Stimulated activated CD8-positive, alpha-beta memory T cell treated with anti-CD3 and anti-CD28 coated beads, Interleukin-4, amount 100 ng/mL, for 4 hours (primary cell): ENCODE data around the gene GSPT1.
"Not testable (repeated sequence)": the region's sequence is repeated elsewhere in the genome, so short reads cannot be mapped to it uniquely, and the experiment has no call there.

Experiments
- DNase-seq, 2 donors: peaks; one replicate each; pipeline ENCODE4 v3.0.0-alpha.2; 2020; ENCODE audit warnings: low read depth in 2 of 2, low spot score in 1 of 2

GSPT1 gene

DNA sequence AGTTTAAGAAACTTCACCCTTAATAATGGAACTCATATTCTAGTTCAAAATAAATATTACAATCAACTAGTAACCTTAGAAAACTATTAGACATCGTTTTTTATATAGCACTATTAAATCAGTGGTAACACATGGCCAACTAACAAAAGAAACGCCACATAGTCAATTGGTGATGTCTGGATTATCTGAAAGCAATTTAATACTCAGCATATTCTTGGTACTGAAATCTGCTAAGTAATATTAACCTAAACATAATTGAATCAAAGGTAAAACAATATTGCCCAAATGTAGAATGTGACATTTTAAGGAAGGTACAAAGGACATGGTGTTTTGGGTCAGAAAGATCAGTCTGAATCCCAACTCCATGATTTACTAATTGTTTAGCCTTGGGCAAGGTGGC, 53.3 kb downstream of the GSPT1 start:
- no peak for DNase-seq

DNA sequence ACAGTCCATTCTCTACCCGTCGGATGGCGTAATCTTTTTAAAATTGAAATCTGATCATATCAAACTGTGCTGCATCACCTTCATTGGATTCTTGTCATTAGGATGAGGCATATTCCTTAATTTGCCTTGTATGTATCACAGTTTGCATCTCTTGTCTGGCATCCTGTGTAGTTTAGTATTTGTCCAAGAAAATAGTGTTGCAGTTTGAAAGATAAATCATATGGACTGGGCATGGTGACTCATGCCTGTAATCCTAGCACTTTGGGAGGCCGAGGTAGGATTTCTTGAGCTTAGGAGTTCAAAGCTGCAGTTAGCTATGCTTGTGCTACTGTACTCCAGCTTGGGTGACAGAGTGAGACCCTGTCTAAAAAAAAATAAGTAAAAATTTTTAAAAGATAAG, 58.6 kb downstream of the GSPT1 start:
- DNase-seq: no peak

DNA sequence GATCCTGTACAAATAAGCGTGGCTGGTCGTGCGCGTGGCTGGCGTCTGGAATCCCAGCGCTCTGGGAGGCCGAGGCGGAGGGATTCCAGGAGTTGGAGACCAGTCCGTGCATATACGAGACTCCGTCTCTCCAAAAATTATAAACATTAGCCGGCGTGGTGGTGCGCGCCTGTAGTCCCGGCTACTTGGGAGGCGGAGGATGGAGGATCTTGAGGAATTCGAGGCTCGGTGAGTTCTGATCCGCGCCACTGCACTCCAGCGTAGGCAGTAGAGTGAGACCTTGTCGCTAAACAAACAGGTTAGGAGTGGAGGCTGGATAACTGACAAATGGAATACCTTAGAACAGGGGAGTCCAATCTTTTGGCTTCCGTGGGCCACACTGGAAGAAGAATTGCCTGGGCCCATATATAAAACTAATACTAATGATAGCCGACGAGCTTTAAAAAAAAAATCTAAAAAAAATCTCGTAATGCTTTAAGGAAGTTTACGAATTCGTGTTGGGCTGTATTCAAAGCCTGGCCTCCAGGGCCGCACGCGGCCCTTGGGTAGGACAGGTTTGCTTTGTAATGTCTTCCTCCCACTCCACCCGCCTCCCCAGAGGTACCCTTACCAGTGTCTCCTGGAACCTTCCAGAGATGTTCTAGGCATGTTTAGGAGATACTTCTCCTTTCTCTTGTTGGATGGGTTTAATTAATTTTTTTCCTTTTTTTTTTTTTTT, 63.5 kb downstream of the GSPT1 start:
- DNase-seq: no peak

DNA sequence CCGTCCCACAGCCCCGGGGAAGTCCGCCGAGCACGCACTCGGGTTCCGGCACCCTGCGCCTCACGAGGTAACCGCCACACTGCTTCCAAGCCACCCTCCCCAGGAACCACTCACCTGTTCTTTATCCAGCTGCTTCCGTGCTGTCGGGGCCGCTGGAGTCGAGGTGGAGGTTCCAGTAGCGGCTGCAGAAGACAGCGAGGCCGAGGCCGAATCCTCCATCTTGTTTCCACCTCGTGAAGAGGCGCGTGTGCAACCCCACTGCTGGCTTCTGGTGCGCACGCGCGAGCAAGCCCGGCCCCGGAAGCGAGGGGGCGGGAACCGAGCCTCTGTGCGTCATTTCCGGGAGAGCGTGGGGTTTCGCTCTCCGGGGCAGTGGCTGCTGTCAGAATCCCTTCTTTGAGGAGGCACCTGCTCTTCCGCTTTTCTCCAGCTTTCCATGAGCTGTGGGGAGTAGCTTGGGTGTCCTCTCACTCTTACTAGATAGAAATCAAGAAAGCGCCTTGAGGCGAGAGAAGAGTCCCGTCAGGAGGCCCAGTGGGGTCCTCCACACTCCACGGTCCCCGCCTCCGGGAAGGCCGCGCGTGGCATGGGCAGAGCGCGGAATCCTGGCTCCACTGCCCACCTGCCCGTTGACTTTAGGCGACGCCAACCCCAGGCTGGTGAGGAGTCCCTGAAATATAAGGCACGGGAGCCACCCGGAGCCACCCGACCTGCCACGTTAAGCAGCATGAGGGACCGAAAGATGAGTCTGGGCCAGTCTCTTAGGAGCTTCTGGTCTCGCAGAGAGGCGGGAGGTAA, 64.3 kb downstream of the GSPT1 start, which contains the start of gene RSL1D1:
Gene RSL1D1, minus strand, starts transcription at position 249 of the 798 bp plus-strand sequence. Its CDS starts 30 bp downstream, at position 219.
- peak; percentile 76 to 86 for DNase-seq

DNA sequence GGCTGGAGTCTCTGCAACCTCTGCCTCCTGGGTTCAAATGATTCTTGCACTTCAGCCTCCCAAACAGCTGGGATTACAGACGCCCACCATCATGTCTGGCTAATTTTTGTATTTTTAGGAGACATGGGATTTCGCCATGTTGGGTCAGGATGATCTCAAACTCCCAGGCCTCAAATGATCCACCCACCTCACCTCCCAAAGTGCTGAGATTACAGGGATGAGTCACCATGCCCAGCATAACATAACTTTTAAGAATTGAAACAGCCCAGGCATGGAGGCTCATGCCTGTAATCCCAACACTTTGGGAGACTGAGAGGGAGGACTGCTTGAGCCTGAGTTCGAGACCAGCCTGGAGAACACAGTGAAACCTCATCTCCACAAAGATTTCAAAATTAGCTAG, 66.9 kb downstream of the GSPT1 start:
- DNase-seq: no peak

DNA sequence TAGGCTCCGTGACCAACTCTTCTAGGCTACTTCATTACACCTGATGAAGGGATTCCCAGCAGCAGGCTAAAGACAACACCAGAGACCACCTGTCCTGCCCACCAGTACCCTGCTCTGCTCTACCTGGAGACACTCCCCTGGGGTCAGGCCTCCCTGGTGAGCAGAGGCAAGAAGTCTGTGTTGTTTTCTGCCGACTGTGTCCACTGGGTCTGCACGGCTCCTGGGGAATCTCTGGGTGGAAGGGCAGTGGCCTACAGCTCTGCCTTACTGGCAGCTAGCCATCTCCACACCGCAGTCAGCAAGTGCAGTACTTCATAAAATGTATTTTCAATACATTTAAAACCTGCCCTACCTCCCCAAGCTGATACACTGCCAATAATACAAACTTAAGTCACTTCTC, 71.3 kb downstream of the GSPT1 start:
- DNase-seq: no peak

DNA sequence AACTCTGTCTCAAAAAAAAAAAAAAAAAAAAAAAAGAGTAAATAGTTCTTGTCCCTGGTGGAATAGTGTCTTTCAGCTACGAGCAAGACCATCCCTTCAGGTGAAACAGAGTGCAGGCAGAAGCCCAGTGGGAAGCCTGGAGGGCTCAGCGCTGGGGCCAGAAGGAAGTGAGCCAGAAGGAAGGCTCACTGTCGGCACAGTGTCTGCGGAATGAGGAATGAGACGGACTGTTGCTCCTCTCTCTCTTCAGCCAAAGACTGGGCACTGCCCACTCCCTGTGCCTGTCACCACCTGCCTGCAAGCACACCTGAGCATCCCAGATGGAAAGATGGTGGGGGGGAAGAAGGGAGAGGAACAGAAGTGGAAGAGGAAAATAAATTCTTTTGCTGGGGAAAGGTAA, 71.9 kb downstream of the GSPT1 start:
- DNase-seq: no peak

DNA sequence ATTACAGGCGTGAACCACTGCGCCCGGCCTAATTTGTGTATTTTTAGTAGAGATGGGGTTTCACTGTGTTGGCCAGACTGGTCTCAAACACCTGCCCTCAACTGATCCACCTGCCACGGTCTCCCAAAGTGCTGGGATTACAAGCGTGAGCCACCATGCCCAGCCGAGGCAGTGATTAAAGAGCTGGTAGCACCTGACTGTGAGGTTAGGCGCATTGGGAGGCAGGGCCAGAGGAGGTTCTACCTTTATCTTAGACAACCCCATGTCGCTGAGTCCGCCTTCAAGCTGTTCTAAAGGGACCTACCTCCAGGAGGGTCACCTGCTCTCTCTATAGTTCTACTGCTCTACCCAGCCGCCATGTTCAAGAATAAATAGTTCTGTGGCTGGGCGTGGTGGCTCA, 72.5 kb downstream of the GSPT1 start:
- DNase-seq: no peak

DNA sequence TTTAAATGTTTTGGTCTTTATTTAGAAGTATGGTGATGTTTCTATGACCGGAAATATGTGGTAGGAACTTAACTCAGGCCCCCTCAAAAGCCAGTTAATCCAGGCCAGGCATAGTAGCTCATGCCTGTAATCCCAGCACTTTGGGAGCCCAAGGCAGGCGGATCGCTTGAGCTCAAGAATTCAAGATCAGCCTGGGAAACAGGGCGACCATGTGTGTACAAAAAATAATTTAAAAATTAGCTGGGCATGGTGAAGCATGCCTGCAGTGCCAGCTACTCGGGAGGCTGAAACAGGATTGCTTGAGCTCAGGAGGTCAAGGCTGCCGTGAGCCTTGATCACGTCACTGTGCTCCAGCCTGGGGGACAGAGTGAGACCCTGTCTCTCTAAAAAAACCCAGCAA, 74.7 kb downstream of the GSPT1 start:
- DNase-seq: no peak

DNA sequence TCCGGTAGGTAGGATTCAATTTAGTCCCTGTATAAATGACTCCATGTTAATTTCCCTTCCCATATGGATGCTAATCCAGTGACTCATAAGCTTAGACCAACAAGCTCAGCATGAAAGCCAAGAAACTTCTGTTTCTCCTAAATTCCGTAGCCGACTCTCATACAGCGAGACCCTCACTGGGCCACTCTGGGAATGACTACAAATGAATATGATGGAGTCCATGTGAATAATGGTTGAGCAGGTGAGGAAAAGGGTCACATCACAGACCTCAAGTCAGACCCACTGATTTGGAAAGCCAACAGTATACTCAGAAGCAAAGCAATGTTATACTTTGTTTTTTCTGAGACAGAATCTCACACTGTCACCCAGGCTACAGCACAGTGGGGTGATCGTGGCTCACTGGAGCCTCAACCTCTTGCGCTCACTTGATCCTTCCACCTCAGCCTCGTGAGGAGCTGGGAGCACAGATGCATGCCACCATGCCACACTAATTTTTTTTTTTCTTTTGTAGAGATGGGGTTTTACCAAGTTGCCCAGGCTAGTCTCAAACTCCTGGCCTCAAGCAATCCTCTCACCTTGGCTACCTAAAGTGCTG, 79.0 kb downstream of the GSPT1 start:
- no peak for DNase-seq

DNA sequence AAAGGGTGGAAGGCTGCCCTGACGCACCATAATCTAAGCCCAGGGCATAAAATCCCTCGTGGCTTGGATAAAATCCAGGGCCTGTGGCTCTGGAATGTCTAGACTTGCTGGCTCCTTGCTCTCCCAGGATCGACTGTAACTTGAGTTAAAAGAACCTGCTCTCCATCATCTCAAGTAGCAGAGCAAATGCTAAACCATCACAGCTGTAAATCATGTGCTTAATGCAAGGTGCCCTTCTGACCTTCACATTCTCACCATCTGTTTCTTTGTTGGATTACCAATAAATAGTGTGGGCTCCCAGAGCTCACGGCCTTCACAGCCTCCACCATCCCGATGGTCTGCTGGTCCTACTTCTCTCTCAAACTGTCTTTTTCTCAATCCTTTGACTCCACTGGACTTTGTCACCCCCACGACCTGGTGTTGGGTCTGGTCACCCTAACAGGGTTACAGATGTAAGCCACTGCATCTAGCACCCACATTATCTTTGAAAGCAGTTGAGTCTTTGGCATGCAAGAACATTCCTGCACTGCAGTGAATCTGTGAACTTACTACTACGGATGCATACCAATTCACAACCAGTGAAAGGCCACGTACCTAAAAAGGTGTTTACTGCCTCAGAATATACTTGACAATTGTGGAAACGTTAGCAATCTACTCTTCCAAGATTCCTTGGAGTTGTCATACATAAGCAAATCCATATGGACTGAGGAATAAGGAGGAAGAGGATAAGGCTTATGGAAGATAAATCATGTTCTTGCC, 79.7 kb downstream of the GSPT1 start:
- no peak for DNase-seq

DNA sequence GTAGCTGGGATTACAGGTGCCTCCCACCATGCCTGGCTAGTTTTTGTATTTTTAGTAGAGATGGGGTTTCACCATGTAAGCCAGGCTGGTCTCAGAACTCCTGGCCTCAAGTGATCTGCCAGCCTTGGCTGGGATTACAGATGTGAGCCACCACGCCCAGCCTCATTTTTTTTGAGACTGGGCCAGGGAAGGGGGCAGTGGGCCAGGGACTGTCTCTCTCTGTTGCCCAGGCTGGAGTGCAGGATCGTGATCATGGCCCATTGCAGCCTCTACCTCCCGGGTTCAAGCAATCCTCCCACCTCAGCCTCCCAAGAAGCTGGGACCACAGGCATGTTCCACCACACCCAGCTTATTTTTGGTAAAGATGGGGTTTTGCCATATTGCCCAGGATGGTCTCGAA, 80.4 kb downstream of the GSPT1 start:
- DNase-seq: no peak

DNA sequence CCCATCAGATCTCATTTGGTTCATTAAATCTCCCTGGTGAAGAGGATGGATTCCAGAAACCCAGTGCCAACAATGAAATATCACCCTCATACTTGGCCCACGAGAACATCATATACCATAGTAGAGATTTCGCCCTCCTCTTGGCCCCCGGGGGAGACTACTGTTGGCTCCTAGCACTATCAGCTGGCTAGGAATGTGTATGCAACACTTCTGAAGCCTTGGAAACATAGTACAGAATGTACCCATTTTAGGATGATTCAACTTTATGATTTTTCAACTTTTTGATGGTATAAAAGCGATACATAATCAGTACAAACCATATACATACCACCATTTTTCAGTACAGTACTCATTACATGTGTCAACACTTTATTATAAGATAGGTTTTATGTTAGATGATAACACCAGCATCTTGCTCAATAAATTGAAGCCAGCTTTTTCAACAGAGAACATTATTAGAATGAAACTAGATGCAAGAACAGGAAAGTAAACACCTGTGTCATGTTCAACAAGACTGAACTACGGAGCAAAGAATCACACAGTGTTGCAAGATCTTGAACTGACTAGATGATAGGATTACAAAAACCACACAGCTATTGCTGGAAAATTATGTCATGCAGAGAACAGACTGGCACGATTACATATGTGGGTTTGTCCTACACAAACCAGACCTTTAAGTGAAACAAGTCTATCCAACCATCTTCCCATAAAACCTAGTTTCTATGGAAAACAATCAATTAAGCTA, 81.6 kb downstream of the GSPT1 start:
- DNase-seq: no peak

DNA sequence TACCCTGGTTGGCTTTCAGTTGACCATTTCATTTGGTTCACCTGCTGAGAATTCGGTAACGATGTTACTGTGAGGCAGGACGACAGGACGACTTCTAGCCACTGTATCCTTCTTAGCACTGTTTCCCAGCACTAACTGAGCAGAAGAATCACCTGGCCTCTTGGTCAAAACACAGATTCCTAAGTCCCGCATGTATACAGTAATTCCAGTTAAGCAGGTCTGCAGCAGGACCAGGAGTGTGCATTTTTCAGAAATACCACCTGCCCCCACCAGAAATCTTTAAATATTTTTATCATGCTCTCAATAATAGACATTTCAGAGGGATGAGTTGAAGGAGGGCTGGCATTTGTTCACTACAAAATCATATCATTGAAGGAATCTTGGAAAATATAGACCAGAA, 87.1 kb downstream of the GSPT1 start:
- DNase-seq: no peak

DNA sequence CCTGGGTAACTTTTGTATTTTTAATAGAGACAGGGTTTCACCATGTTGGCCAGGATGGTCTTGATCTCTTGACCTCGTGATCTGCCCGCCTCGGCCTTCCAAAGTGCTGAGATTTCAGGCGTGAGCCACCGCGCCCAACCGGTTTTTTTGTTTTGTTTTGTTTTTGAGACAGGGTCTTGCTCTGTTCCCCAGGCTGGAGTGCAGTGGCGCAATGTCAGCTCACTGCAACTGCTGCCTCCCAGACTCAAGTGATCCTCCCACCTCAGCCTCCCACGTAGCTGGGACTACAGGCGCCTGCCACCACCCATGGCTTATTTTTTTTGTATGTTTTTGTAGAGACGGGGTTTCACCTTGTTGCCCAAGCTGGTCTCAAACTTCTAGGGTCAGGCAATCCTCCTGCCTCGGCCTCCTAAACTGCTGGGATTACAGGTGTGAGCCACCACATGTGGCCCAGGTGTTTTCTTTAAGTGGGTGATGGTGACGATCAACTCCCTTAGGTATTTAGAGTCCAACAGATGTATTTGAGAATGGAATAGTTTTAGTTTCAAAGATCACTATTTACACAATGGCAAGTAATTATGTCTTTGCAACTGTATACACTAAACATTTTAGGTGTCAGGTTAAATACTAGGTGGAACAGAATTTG, 90.1 kb downstream of the GSPT1 start:
- not testable (repeated sequence) for DNase-seq

DNA sequence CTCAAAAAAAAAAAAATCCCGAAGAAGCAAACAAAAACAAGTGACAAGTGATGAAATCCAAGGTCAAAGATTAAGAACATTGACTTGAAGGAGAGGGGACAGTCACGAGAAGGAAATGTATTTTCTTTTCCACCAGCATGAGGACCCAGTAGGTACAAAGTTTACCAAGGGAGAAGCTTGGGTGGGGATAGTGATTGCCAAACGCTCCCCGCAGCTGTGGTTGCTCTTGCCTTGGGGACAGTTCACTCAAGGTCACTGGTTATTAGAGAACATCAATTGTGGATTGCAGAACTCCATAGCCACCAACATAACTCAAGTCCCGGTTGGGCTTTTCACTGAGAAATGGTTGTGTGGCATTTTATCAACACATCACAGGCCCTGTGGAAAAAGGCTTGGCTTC, 91.4 kb downstream of the GSPT1 start:
- DNase-seq: no peak

DNA sequence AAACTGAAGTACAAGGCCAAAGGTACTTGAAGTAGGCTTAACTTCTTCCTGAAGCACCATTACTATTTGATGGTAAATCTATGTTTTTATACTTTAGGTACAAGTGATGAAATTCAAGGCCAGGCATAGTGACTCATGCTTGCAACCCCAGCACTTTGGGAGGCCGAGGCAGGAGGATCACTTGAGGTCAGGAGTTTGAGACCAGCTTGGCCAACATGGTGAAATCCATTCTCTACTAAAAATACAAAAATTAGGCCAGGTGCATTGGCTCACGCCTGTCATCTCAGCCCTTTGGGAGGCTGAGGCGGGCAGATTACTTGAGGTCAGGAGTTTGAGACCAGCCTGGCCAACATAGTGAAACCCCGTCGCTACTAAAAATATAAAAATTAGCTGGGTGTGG, 92.1 kb downstream of the GSPT1 start:
- not testable (repeated sequence) for DNase-seq

DNA sequence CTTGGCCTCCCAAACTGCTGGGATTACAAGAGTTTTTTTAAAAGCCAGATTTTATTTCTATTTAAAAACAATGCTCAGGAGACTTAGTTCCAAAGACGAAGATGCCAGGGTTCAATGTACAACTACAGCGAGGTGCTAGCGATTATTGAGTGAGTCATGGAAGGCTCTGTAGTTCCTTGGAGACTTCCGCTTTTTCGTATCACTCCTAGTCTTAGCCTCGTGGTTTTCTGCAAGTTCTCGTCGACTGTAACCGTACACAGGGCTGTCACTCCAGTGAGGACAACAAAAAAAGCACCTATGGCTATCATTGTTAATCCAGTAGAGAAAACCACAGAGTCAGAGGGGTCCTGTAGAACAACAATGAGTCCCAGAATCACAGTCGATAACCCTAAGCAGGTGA, 96.0 kb downstream of the GSPT1 start:
- no peak for DNase-seq

DNA sequence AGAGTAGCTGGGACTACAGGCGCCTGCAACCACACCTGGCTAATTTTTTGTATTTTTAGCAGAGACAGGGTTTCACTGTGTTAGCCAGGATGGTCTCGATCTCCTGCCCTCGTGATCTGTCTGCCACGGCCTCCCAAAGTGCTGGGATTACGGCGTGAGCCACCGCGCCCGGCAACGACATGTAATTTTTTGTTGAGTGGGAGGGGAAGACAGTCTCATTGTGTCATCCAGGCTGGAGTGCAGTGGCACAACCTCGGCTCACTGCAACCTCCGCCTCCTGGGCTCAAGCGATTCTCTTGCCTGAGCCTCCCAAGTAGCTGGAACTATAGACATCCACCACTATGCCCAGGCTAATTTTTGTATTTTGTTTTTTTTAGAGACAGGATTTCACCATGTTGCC, 96.8 kb downstream of the GSPT1 start:
- not testable (repeated sequence) for DNase-seq
